Stimulated activated CD4-positive, alpha-beta T cell treated with anti-CD3 and anti-CD28 coated beads, Interleukin-12 subunit alpha, Interleukin-12 subunit beta, amount 100 ng/mL, for 4 hours (primary cell): ENCODE measurements around the gene COPZ2.
"Not testable (repeated sequence)": the region's sequence is repeated elsewhere in the genome, so short reads cannot be mapped to it uniquely, and the experiment has no call there.

Source experiments
- DNase-seq: peaks from one replicate; pipeline ENCODE4 v3.0.0-alpha.2; 2020

The COPZ2 gene, protein sequence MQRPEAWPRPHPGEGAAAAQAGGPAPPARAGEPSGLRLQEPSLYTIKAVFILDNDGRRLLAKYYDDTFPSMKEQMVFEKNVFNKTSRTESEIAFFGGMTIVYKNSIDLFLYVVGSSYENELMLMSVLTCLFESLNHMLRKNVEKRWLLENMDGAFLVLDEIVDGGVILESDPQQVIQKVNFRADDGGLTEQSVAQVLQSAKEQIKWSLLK

DNA sequence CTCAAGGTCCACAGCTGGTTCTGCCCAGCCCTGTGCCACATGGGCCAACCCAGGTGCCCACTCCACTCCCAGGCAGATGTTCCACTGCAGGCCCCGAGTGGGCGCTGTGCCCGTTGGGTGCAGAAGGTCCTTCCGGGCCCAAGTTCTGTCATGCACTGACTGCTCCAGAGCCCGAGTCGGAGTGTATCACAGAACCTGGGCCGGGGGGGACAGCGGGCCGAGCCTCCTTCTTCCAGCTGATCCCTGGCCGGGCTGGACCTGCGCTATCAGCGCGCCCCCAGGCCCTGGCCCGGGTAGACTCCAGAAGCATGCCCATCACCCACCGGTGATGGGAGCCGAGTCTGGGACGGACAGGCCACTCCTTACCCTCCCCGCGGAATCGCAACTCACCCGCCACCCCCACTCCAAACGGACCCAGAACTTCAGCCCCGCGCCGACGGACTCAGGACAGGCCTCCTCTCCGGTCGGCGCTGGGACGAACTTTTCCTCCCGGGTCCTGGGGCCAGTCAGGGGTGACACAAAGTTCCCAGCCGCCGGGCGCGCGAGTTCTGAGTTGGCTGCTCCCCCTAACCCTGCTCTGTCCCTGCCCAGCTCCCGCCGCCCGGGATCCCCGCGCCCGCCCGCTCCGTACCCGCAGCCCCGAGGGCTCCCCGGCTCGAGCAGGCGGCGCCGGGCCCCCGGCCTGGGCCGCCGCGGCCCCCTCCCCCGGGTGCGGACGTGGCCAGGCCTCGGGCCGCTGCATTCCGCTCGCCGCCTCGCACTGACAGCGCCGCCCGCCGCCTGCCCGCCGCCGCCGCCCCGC, at the start of gene COPZ2:
TSS of gene COPZ2 (minus strand) at position 762 of the 802 bp plus-strand sequence. CDS start at position 742, 20 bp downstream.
- peak; percentile 50 for DNase-seq

DNA sequence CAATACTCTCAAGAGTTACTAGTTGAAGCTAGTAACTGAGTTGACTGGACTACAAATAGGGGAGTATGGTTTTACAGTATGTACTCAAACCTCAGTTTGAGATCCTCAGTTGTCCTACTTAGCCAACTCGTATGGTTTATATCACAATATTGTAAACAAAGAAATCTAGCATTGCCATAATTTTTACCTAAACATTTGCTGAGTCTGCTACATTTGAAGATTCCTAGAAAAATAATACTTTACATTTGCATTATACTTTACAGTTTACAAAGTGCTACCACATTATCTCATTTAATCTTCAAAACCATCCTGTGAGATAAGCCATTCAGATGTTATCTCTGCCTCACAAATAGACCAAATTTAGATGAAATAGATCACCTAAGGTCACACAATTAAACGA, 47.3 kb upstream of the COPZ2 start:
- DNase-seq: no peak

GRCh38 chr17:48081858-48082257, 44.3 kb upstream of the COPZ2 start:
- no peak for DNase-seq

GRCh38 chr17:48077152-48077551, 39.6 kb upstream of the COPZ2 start:
- DNase-seq: not testable (repeated sequence)

- DNase-seq: peak; percentile 72
Measured at GRCh38 chr17:48074322-48075081, 36.9 kb upstream of the COPZ2 start.

- DNase-seq: not testable (repeated sequence)
Measured at GRCh38 chr17:48073566-48074094, 36.0 kb upstream of the COPZ2 start.

- DNase-seq: not testable (repeated sequence)
Measured at GRCh38 chr17:48072811-48073210, 35.2 kb upstream of the COPZ2 start.

DNA sequence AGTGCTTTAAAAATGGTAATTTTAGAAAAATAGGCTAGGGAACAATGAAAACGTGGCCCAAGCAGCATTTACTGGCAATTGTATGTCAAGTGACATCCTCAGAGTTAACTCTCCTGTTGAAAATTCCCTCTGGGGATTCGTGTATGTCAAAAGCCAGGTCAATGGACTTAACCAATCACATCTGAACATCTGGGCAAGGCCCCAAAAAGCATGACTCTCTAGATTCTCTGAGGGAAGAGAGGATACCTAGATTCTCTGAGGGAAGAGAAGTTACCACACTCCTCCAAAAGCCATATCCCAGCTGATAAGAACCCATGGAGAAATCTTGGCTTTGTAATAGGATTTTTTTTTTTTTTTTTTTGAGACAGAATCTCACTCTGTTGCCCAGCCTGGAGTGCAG, 34.1 kb upstream of the COPZ2 start:
- no peak for DNase-seq

GRCh38 chr17:48070195-48070594, 32.6 kb upstream of the COPZ2 start:
- no peak for DNase-seq

GRCh38 chr17:48068491-48068961, 30.9 kb upstream of the COPZ2 start:
- DNase-seq: no peak

DNA sequence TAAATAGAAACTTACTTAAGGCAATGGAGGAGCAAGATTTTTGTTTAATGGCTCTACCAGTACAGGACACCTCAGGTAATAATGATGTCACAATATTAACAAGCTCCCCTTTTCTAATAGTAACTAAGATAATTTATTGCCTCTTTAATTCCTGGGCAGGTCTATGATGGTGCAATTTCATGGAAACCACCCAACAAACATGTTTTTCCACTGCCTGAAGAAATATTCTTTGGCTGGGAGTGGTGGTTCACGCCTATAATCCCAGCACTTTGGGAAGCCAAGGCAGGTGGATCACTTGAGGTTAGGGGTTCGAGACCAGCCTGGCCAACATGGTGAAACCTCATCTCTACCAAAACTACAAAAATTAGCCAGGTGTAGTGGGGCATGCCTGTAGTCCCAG, 30.2 kb upstream of the COPZ2 start:
- not testable (repeated sequence) for DNase-seq

- DNase-seq: no peak
Measured at GRCh38 chr17:48067245-48067644, 29.6 kb upstream of the COPZ2 start.

DNA sequence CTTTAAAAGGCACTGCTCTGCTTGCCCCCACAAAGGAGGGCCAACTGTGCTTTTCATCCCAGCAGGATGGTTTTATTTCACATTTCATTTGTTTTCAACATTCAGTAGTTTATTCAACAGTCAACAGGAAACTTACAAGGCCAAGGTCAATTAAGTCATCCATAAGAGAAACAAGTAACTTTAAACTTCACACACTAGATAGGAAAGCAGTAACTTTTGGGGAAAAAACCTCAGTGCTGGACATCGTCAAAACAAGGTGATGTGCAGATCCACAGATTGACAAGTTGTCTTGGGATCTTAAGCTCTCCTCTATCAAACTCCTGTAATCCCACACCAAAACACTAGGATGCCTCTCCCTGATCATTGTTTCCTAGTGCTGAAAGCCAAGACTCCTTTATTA, 29.1 kb upstream of the COPZ2 start:
- DNase-seq: no peak

DNA sequence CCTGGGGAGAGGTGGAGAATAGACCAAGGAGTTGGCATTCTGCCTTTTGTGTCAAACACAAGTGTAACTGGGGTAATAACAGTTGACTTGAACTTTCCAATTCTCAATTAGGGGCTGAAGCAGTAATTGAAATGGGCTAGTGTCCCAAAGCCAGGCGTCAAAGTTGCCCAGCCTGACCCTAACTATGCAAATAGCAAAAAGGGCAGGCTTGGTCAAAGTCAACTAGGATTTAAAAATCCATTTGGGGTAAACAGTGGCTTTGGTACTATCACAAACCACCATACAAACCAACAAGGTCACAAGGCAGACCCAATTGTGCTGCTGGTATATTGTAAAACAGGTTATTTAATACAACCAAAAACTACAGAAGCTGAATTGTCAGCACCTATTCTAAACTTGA, 28.6 kb upstream of the COPZ2 start:
- no peak for DNase-seq

DNA sequence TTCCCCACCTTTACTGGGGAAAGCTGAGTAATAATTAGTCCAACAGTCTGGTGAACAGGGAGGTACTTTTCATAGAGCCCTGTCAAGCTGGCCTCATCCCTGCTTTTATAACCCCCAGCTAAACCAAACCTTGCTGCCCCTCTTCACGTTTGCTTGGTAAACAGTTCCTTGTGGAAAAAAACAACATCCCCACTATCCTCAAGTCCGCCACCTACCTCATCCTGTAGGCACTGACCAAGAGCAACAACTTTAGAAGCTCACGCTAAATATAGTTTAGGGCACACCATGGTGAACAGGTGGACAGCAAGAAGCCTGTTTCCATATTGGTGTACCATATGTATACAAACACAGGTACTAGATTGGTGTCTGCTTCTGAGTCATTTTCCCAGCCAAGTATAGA, 27.0 kb upstream of the COPZ2 start:
- no peak for DNase-seq

DNA sequence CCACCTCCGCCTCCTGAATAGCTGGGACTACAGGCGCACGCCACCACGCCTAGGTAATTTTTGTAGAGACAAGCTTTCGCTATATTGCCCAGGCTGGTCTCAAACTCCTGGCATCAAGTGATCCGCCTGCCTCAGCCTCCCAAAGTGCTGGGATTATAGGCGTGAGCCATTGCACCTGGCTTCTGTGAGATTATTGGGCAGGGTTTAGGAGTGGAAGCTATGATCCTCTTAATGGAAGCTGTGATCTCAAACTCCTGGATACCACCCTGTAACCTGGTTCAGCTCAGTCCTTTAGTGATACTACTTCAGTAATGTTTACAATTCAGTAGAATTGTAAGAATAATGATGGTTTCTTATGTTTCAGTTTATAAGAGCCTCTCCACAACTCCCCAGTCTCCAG, 24.7 kb upstream of the COPZ2 start:
- no peak for DNase-seq

- no peak for DNase-seq
Measured at GRCh38 chr17:48060249-48060648, 22.7 kb upstream of the COPZ2 start.

DNA sequence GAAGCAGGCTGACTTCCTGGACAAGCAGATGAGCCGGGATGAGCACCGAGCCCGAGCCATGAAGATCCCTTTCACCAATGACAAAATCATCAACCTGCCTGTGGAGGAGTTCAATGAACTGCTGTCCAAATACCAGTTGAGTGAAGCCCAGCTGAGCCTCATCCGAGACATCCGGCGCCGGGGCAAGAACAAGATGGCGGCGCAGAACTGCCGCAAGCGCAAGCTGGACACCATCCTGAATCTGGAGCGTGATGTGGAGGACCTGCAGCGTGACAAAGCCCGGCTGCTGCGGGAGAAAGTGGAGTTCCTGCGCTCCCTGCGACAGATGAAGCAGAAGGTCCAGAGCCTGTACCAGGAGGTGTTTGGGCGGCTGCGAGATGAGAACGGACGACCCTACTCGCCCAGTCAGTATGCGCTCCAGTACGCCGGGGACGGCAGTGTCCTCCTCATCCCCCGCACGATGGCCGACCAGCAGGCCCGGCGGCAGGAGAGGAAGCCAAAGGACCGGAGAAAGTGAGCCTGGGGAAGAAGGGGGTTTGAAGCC, 21.6 kb upstream of the COPZ2 start:
- no peak for DNase-seq

GRCh38 chr17:48058393-48059124, 21.0 kb upstream of the COPZ2 start:
- DNase-seq: no peak

GRCh38 chr17:48057626-48058025, 20.0 kb upstream of the COPZ2 start:
- no peak for DNase-seq

GRCh38 chr17:48056879-48057278, 19.3 kb upstream of the COPZ2 start:
- no peak for DNase-seq

DNA sequence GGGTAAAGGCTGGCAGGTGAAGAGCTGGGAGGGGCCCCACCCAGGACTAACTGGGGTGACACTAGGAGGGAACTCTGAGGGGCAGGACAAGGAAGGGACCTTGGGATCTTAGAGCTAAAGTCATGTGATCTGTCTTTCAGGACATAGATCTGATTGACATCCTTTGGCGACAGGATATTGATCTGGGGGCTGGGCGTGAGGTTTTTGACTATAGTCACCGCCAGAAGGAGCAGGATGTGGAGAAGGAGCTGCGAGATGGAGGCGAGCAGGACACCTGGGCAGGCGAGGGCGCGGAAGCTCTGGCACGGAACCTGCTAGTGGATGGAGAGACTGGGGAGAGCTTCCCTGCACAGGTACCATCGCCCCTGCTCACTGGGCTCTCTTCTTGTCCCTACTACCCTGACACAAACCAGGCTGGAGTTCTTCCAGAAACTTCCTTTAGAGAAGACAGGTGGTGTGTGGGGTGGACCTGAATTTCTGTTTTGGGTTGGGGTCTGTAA, 18.7 kb upstream of the COPZ2 start:
- no peak for DNase-seq
